ENCODE data around the gene GAP43.

DNA sequence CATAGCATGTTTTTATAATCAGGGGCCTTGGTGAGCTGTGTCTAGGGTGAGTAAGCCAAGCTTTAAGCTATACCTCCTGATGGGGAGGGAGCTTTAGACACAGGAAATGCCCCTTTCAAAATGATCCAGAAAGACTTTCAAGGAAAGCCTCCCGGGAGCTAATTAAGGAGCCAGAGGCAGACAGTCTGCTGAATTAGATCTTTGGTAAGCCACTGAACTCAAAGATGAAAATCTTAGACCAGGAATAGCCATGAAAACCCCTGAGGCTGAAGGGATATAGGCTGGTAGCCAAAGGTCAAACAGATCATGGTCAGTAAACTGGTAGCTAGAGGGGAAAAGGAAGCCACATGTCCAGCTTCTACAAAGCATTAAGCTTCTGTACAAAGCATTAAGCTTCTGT lies 42.7 kb upstream of the GAP43 start:
- TF ChIP-seq, protein P1, sequence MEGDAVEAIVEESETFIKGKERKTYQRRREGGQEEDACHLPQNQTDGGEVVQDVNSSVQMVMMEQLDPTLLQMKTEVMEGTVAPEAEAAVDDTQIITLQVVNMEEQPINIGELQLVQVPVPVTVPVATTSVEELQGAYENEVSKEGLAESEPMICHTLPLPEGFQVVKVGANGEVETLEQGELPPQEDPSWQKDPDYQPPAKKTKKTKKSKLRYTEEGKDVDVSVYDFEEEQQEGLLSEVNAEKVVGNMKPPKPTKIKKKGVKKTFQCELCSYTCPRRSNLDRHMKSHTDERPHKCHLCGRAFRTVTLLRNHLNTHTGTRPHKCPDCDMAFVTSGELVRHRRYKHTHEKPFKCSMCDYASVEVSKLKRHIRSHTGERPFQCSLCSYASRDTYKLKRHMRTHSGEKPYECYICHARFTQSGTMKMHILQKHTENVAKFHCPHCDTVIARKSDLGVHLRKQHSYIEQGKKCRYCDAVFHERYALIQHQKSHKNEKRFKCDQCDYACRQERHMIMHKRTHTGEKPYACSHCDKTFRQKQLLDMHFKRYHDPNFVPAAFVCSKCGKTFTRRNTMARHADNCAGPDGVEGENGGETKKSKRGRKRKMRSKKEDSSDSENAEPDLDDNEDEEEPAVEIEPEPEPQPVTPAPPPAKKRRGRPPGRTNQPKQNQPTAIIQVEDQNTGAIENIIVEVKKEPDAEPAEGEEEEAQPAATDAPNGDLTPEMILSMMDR (IDR thresholded peaks at IDR 0.05; ENCODE audit: low read depth, low read length): no peak
- no peak for TF ChIP-seq EZH2phosphoT487 (IDR thresholded peaks at IDR 0.05; ENCODE audit: low read depth)

All from OCI-LY3 (cell line).